Ovary (tissue), 3 donors: Measurements from ENCODE around the gene CACNA1H.

ENCODE experiments used
- CTCF ChIP-seq, 3 donors: fragments of 450-650 bp in 2 of 3; fragments of 200-600 bp in 1 of 3; IDR thresholded peaks; one replicate each; pipeline versions ENCODE4 v1.5.1 to v1.8.0; 2016 to 2022; ENCODE audit warnings: antibody characterized with exemption in 3 of 3, mild to moderate bottlenecking in 1 of 3
- POLR2A ChIP-seq: fragments of 450-650 bp; IDR thresholded peaks from one replicate; pipeline ENCODE4 v1.6.1; 2017; ENCODE audit warnings: antibody characterized with exemption, mild to moderate bottlenecking, moderate library complexity
- donor health status: DM: no; HTN: no; CAD: no.

DNA sequence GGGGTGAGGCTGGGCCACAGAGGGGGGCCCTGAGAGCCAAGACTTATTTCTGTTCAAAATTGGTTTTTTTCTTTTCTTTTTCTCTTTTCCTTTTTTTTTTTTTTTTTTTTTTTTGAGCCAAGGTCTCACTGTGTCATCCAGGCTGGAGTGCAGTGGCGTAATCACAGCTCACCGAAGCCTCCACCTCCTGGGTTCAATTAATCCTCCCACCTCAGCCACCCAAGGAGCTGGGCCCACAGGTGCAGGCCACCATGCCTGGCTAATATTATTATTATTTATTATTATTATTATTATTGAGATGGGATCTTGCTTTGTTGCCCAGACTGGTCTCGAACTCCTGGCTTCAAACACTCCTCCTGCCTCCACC is 17.5 kb upstream of the CACNA1H start:
- TF ChIP-seq CTCF (IDR thresholded peaks at IDR 0.05), result no peak
- no peak for TF ChIP-seq POLR2A
